Fibroblast of lung (primary cell): Measurements from ENCODE around the gene LTBP4. TPM values are rescaled to one million over a fixed set of nuclear protein-coding genes. Genes with fewer than 3 reads are reported as not detected.
A peak's percentile ranks its signal among the peaks of the same experiment; 100 is the strongest.

ENCODE experiments used
- DNase-seq, 2 donors: peaks; one replicate each; pipeline versions ENCODE4 v3.0.0 to v3.0.0-alpha.2; 2010; ENCODE audit warnings: low read depth in 2 of 2
- H2AFZ ChIP-seq: 2 replicates; pipeline ENCODE4 v1.5.1; 2012; ENCODE audit warnings: low read length, control low read depth, inconsistent platforms
- H3K27ac ChIP-seq: 2 replicates; pipeline ENCODE4 v1.5.1; 2011; ENCODE audit warnings: low read length, control low read depth; ENCODE audit not compliant: insufficient read depth
- H3K27me3 ChIP-seq: 2 replicates; pipeline ENCODE4 v1.5.1; 2011; ENCODE audit warnings: mild to moderate bottlenecking, low read length; ENCODE audit not compliant: control insufficient read depth, insufficient read depth
- H3K36me3 ChIP-seq: 2 replicates; pipeline ENCODE4 v1.5.1; 2011; ENCODE audit warnings: low read length; ENCODE audit not compliant: control insufficient read depth, insufficient read depth
- H3K4me1 ChIP-seq: 2 replicates; pipeline ENCODE4 v1.5.1; 2011; ENCODE audit warnings: low read length; ENCODE audit not compliant: control insufficient read depth, insufficient read depth; ENCODE audit errors: extremely low read depth
- H3K4me2 ChIP-seq: 2 replicates; pipeline ENCODE4 v1.5.1; 2011; ENCODE audit warnings: low read length, control low read depth; ENCODE audit not compliant: insufficient read depth; ENCODE audit errors: extremely low read depth
- H3K4me3 ChIP-seq, 4 experiments: fragments of 200-600 bp in 1 of 4; sonication (generic) in 1 of 4; replicated peaks in 1 of 4; 2 replicates each; pipeline ENCODE4 v1.5.1; 2011 to 2016; ENCODE audit warnings: low read length in 4 of 4, low read depth in 3 of 4, mild to moderate bottlenecking in 3 of 4, control low read depth in 2 of 4, inconsistent platforms in 1 of 4, mixed read lengths in 1 of 4; ENCODE audit not compliant: insufficient read depth in 1 of 4; ENCODE audit errors: control extremely low read depth in 1 of 4
- H3K79me2 ChIP-seq: 2 replicates; pipeline ENCODE4 v1.5.1; 2012; ENCODE audit warnings: mild to moderate bottlenecking, low read length, inconsistent platforms; ENCODE audit not compliant: control insufficient read depth, insufficient read depth
- H3K9ac ChIP-seq: 2 replicates; pipeline ENCODE4 v1.5.1; 2011; ENCODE audit warnings: mild to moderate bottlenecking, low read length, control low read depth; ENCODE audit not compliant: insufficient read depth
- H3K9me3 ChIP-seq: 2 replicates; pipeline ENCODE4 v1.5.1; 2012; ENCODE audit warnings: low read depth, low read length; ENCODE audit not compliant: control insufficient read depth, insufficient read depth
- H4K20me1 ChIP-seq: 2 replicates; pipeline ENCODE4 v1.5.1; 2011; ENCODE audit warnings: low read length; ENCODE audit not compliant: control insufficient read depth, insufficient read depth; ENCODE audit errors: extremely low read depth
- CTCF ChIP-seq, 2 donors: IDR thresholded peaks in 1 of 2; conservative IDR thresholded peaks in 1 of 2; 1 replicate in 1 of 2; 2 replicates in 1 of 2; pipeline ENCODE4 v1.5.1; 2011 to 2012; ENCODE audit warnings: low read length in 2 of 2, control low read depth in 1 of 2, inconsistent platforms in 1 of 2, low read depth in 1 of 2, mild to moderate bottlenecking in 1 of 2
- EZH2 ChIP-seq: IDR thresholded peaks from 2 replicates; pipeline ENCODE4 v1.5.1; 2012; ENCODE audit warnings: low read length, control low read depth, mild to moderate bottlenecking; ENCODE audit errors: missing control alignments
- polyA plus RNA-seq, 2 donors: library from polyadenylated mRNA; depleted of rRNA in 1 of 2; stranded (reverse) in 1 of 2; unstranded in 1 of 2; fragments of >200 nt; gene quantifications; 2 replicates each; pipeline ENCODE4 v1.2.1, GENCODE V29; 2011 to 2012; ENCODE audit warnings: missing spikeins in 1 of 2
- total RNA-seq: library from RNA; depleted of rRNA; stranded (reverse); fragments of >200 nt; gene quantifications from 2 replicates; pipeline ENCODE4 v1.2.1, GENCODE V29; 2014

The LTBP4 gene
- total and polyA plus RNA-seq, 2 donors (not counting 1 experiment from before 2014, with no cell fraction given) = 31.7 to 46.4 TPM

GRCh38 chr19:40584007-40584406 is 17.2 kb upstream of the LTBP4 start:
- H3K79me2 ChIP-seq = no peaks in the 10 kb centered on the region
- no peaks in the 10 kb centered on the region for H3K27me3 ChIP-seq
- TF ChIP-seq EZH2 (no peak), CTCF (conservative IDR thresholded peaks at IDR 0.05 in 1 of 2, IDR thresholded peaks at IDR 0.05 in 1 of 2; ENCODE audit: low read depth in 1 of 2, low read length in 2 of 2) (peak in 1 of 2 donors; percentile 40)
- no peak overlapping the region for H3K9ac ChIP-seq
- H3K9me3 ChIP-seq = no peaks in the 10 kb centered on the region
- no peak for DNase-seq
- H2AFZ ChIP-seq = no peak overlapping the region
- H4K20me1 ChIP-seq = no peaks in the 10 kb centered on the region
- H3K4me2 ChIP-seq = no peak overlapping the region
- H3K36me3 ChIP-seq = peaks cover 19% of the 10 kb centered on the region
- H3K4me3 ChIP-seq = no peak overlapping the region
- H3K27ac ChIP-seq = no peak overlapping the region
- no peaks in the 10 kb centered on the region for H3K4me1 ChIP-seq

- no peak overlapping the region for H3K4me2 ChIP-seq
- no peaks in the 10 kb centered on the region for H3K27me3 ChIP-seq
- H4K20me1 ChIP-seq = no peaks in the 10 kb centered on the region
- no peak overlapping the region for H3K27ac ChIP-seq
- DNase-seq = peak in 1 of 2 donors; percentile 70
- no peaks in the 10 kb centered on the region for H3K9me3 ChIP-seq
- H3K9ac ChIP-seq = no peak overlapping the region
- H3K4me1 ChIP-seq = no peaks in the 10 kb centered on the region
- H3K79me2 ChIP-seq = no peaks in the 10 kb centered on the region
- no peak overlapping the region for H2AFZ ChIP-seq
- peaks cover 15% of the 10 kb centered on the region for H3K36me3 ChIP-seq
- H3K4me3 ChIP-seq = no peak overlapping the region
- TF ChIP-seq EZH2 = no peak
Measured at GRCh38 chr19:40585241-40585981, 15.8 kb upstream of the LTBP4 start.

DNA sequence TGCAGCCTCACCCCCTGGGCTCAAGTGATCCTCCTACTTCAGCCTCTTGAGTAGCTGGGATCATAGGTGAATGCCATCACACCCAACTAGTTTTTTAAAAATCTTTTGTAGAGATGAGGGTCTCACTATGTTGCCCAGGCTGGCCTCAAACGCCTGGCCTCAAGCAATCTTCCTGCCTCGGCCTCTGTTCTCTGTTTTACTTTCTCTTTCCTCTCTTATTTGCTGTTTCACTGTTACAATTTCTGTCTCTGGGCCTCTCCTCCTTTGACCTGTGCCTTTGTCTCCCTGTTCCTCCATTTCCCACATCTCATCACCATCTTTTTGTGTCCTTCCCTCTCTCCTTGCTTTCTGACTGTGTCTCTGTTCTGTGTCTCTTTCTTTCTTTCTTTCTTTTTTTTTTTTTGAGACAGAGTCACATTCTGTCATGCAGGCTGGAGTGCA is 15.2 kb upstream of the LTBP4 start:
- H2AFZ ChIP-seq = no peak overlapping the region
- H3K4me1 ChIP-seq = no peaks in the 10 kb centered on the region
- no peak overlapping the region for H3K27ac ChIP-seq
- no peaks in the 10 kb centered on the region for H3K79me2 ChIP-seq
- H3K4me2 ChIP-seq = no peak overlapping the region
- no peaks in the 10 kb centered on the region for H3K27me3 ChIP-seq
- TF ChIP-seq EZH2 = no peak
- no peak for TF ChIP-seq CTCF (conservative IDR thresholded peaks at IDR 0.05 in 1 of 2, IDR thresholded peaks at IDR 0.05 in 1 of 2; ENCODE audit: low read depth in 1 of 2, low read length in 2 of 2)
- H3K4me3 ChIP-seq = no peak overlapping the region
- H4K20me1 ChIP-seq = no peaks in the 10 kb centered on the region
- peaks cover 11% of the 10 kb centered on the region for H3K36me3 ChIP-seq
- no peaks in the 10 kb centered on the region for H3K9me3 ChIP-seq
- DNase-seq = no peak
- H3K9ac ChIP-seq = no peak overlapping the region
